Skeletal muscle satellite cell (primary cell): ENCODE data around the gene COPG2.
"Not testable (repeated sequence)": the region's sequence is repeated elsewhere in the genome, so short reads cannot be mapped to it uniquely, and the experiment has no call there.

Experiments
- H3K27me3 ChIP-seq: 2 replicates; pipeline ENCODE4 v1.7.0; 2013; ENCODE audit warnings: low read length; ENCODE audit not compliant: control insufficient read depth, insufficient read depth
- H3K36me3 ChIP-seq: 2 replicates; pipeline ENCODE4 v1.7.0; 2013; ENCODE audit warnings: mild to moderate bottlenecking, control low read depth, low read length; ENCODE audit not compliant: insufficient read depth
- H3K4me1 ChIP-seq: 2 replicates; pipeline ENCODE4 v1.7.0; 2013; ENCODE audit warnings: low read length; ENCODE audit not compliant: control insufficient read depth, insufficient read depth
- H3K4me2 ChIP-seq: 2 replicates; pipeline ENCODE4 v1.7.0; 2013; ENCODE audit warnings: mild to moderate bottlenecking, low read length
- H3K4me3 ChIP-seq: 2 replicates; pipeline ENCODE4 v1.7.0; 2013; ENCODE audit warnings: low read length
- H3K9ac ChIP-seq: 2 replicates; pipeline ENCODE4 v1.7.0; 2013; ENCODE audit warnings: mild to moderate bottlenecking, low read depth, low read length, moderate library complexity
- H3K9me3 ChIP-seq: replicated peaks from 2 replicates; pipeline ENCODE4 v1.7.0; 2013; ENCODE audit warnings: mild to moderate bottlenecking, control low read depth, low read length

The COPG2 gene

GRCh38 chr7:130611218-130611617 lies 57.3 kb downstream of the COPG2 start:
- Histone ChIP-seq H3K36me3 (peaks cover 15% of the 10 kb centered on the region), H3K27me3 (no peaks in the 10 kb centered on the region), H3K4me1 (no peaks in the 10 kb centered on the region), H3K4me3 (no peak overlapping the region), H3K9me3 (no peaks in the 10 kb centered on the region), H3K9ac (no peak overlapping the region), H3K4me2 (no peak overlapping the region)

- not testable (repeated sequence) for H3K4me3 ChIP-seq, H3K9me3 ChIP-seq
- peaks cover 22% of the 10 kb centered on the region for H3K36me3 ChIP-seq
Measured at GRCh38 chr7:130607066-130607465, 61.5 kb downstream of the COPG2 start.

GRCh38 chr7:130606161-130606560 lies 62.4 kb downstream of the COPG2 start:
- Histone ChIP-seq H3K9ac (no peak overlapping the region), H3K9me3 (no peaks in the 10 kb centered on the region), H3K4me2 (no peak overlapping the region), H3K27me3 (no peaks in the 10 kb centered on the region), H3K4me1 (no peaks in the 10 kb centered on the region), H3K36me3 (peaks cover 19% of the 10 kb centered on the region), H3K4me3 (no peak overlapping the region)

More at GRCh38 chr7:130607066-130607465, 61.5 kb downstream of the COPG2 start:
- H3K27me3 ChIP-seq, H3K4me1 ChIP-seq, H3K4me2 ChIP-seq, H3K9ac ChIP-seq: not testable (repeated sequence)

- Histone ChIP-seq H3K9ac (no peak overlapping the region), H3K9me3 (no peaks in the 10 kb centered on the region), H3K27me3 (no peaks in the 10 kb centered on the region), H3K4me1 (no peaks in the 10 kb centered on the region), H3K4me2 (no peak overlapping the region), H3K36me3 (no peaks in the 10 kb centered on the region), H3K4me3 (no peak overlapping the region)
Measured at GRCh38 chr7:130598056-130598455, 70.5 kb downstream of the COPG2 start.

GRCh38 chr7:130595986-130596385 lies 72.6 kb downstream of the COPG2 start:
- Histone ChIP-seq H3K9ac (no peak overlapping the region), H3K4me1 (no peaks in the 10 kb centered on the region), H3K4me2 (no peak overlapping the region), H3K4me3 (no peak overlapping the region), H3K9me3 (no peaks in the 10 kb centered on the region), H3K36me3 (no peaks in the 10 kb centered on the region), H3K27me3 (no peaks in the 10 kb centered on the region)

GRCh38 chr7:130593033-130593432 lies 75.5 kb downstream of the COPG2 start:
- no peaks in the 10 kb centered on the region for H3K27me3 ChIP-seq
- no peak overlapping the region for H3K4me3 ChIP-seq
- no peaks in the 10 kb centered on the region for H3K9me3 ChIP-seq
- H3K4me1 ChIP-seq: no peaks in the 10 kb centered on the region
- H3K9ac ChIP-seq: no peak overlapping the region
- H3K36me3 ChIP-seq: no peaks in the 10 kb centered on the region
- no peak overlapping the region for H3K4me2 ChIP-seq

GRCh38 chr7:130591464-130591863 lies 77.1 kb downstream of the COPG2 start:
- not testable (repeated sequence) for H3K36me3 ChIP-seq, H3K4me1 ChIP-seq, H3K9me3 ChIP-seq, H3K4me3 ChIP-seq, H3K4me2 ChIP-seq, H3K9ac ChIP-seq, H3K27me3 ChIP-seq

GRCh38 chr7:130585932-130586331 lies 82.6 kb downstream of the COPG2 start:
- not testable (repeated sequence) for H3K4me3 ChIP-seq, H3K9ac ChIP-seq, H3K9me3 ChIP-seq, H3K36me3 ChIP-seq, H3K4me2 ChIP-seq, H3K4me1 ChIP-seq, H3K27me3 ChIP-seq

- not testable (repeated sequence) for H3K9me3 ChIP-seq, H3K4me1 ChIP-seq, H3K36me3 ChIP-seq, H3K4me3 ChIP-seq, H3K4me2 ChIP-seq, H3K27me3 ChIP-seq, H3K9ac ChIP-seq
Measured at GRCh38 chr7:130575110-130575509, 93.4 kb downstream of the COPG2 start.

GRCh38 chr7:130570144-130570543 lies 98.4 kb downstream of the COPG2 start:
- not testable (repeated sequence) for H3K4me3 ChIP-seq, H3K9me3 ChIP-seq, H3K36me3 ChIP-seq, H3K9ac ChIP-seq, H3K4me1 ChIP-seq, H3K4me2 ChIP-seq, H3K27me3 ChIP-seq

GRCh38 chr7:130566898-130567280 lies 101.7 kb downstream of the COPG2 start:
- Histone ChIP-seq H3K4me1 (no peaks in the 10 kb centered on the region), H3K4me2 (no peak overlapping the region), H3K36me3 (no peaks in the 10 kb centered on the region), H3K9ac (no peak overlapping the region), H3K27me3 (no peaks in the 10 kb centered on the region), H3K4me3 (no peak overlapping the region), H3K9me3 (no peaks in the 10 kb centered on the region)

- Histone ChIP-seq H3K36me3 (no peaks in the 10 kb centered on the region), H3K9me3 (no peaks in the 10 kb centered on the region), H3K4me3 (no peak overlapping the region), H3K9ac (no peak overlapping the region), H3K27me3 (no peaks in the 10 kb centered on the region), H3K4me2 (no peak overlapping the region), H3K4me1 (no peaks in the 10 kb centered on the region)
Measured at GRCh38 chr7:130566168-130566897, 102.2 kb downstream of the COPG2 start.
